Suprapubic skin (tissue), 4 donors: ENCODE data around the gene LRTM1.

Experiments
- CTCF ChIP-seq, 2 donors: fragments of 200-600 bp in 1 of 2; fragments of 450-650 bp in 1 of 2; sonication (generic) in 1 of 2; IDR thresholded peaks; one replicate each; pipeline ENCODE4 v1.5.1; 2016 to 2019; ENCODE audit warnings: antibody characterized with exemption in 2 of 2, mild to moderate bottlenecking in 1 of 2, moderate library complexity in 1 of 2
- EP300 ChIP-seq: sonication (generic); formaldehyde crosslinking; IDR thresholded peaks from one replicate; pipeline ENCODE4 v1.6.1; 2017; ENCODE audit warnings: antibody characterized with exemption
- POLR2A ChIP-seq, 2 donors: fragments of 450-650 bp; IDR thresholded peaks; one replicate each; pipeline ENCODE4 v1.6.1; 2017; ENCODE audit warnings: antibody characterized with exemption in 2 of 2, mild to moderate bottlenecking in 2 of 2, moderate library complexity in 2 of 2
- POLR2AphosphoS5 ChIP-seq, 3 donors: sonication (generic); formaldehyde crosslinking; IDR thresholded peaks; one replicate each; pipeline ENCODE4 v1.6.1; 2017; ENCODE audit warnings: antibody characterized with exemption in 3 of 3

- no peak for TF ChIP-seq POLR2AphosphoS5 (IDR thresholded peaks at IDR 0.05)
- TF ChIP-seq POLR2A (IDR thresholded peaks at IDR 0.05): no peak
- TF ChIP-seq CTCF (IDR thresholded peaks at IDR 0.05): no peak
- TF ChIP-seq EP300: no peak
These were observed 52.1 kb downstream of the LRTM1 start for GRCh38 chr3:54875596-54876268.
